Hematopoietic multipotent progenitor cell treated with erythropoietin and hydrocortisone succinate and interleukin-3 and kit ligand, for 15 days (in vitro differentiated cells): Measurements from ENCODE around the gene GNAI2.
"Not testable (repeated sequence)": the region's sequence is repeated elsewhere in the genome, so short reads cannot be mapped to it uniquely, and the experiment has no call there.

Experiments
- DNase-seq: peaks from one replicate; pipeline ENCODE4 v3.0.0-alpha.2; 2015; ENCODE audit warnings: low spot score

Gene GNAI2

DNA sequence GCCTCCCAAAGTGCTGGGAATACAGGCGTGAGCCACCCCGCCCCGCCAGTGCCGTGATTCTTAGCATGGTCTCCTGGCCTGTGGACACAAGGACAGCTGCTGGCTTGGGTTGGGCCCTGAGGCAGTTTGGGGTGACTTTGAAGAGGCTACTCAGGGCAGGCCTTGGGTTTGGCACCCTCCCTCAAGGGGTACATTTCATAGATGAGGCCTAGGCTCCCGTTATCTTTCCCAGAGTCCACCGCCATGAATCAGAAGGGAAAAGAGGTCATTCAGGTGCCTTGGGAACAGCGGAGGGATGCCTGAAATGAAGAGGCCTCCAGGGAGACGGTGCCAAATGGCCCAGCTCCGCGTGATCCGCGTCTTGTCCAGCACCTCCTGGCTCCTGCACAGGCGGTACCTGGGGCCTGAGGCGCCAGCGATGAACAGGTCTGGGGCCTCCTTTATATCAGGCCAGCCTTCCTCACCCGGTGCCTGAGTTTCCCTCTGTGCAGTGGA, 9.3 kb downstream of the GNAI2 start:
- DNase-seq = no peak

DNA sequence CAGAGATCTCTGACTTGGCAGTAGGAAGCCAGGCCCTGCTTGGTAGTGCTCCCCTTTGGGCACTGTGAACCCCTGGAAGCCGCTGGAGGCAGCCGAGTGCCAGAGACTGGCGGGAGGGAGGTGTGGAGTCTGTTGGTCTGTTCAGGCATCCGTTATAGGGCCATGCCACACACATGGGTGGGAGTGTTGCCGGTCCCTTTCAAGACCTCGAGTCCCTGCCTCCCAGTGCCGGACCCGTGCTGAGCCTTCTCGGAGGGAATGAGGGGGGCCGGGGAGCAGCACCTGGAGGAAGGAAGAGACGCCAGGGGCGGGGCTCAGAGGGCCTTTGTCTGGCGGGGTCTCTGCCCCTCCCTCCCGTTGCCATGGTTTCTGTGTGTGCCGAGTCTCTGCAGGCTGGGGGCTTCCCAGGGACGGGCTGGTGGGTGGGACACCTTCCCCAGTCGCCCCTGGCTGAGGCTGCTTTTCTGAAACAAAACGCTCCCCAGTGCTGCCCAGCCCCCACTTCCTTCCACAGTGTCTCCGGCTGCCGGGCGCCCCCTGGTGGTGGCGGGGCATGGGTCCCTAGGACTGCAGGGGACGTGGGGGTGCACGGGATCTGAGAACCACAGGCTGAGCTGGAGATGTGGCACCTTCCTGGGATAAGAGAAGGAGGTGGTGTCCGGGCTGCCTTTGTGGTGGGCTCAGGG, 10.0 kb downstream of the GNAI2 start:
- peak; percentile 89 for DNase-seq

DNA sequence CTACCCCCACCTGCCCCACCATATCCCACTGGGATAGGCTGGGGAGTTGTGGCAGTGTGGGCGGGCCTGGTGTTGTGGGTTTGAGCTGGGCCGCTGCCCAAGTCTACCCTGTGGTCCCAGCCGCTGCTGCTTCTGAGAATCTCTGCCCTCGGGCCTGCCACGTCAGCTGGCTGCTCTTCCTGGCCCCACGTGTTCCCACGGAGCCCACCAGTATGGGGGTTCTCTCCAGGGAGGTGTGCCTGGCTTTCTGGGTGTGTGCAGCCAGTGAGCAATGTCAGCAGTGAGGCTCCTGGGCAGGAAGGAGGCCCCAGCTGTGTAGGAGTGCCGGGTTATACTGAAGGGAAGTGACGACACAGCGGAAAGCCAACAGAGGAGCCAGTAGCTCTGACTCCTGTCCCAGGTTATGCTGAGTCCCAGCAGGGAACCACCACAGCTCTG, 10.5 kb downstream of the GNAI2 start:
- DNase-seq = no peak

DNA sequence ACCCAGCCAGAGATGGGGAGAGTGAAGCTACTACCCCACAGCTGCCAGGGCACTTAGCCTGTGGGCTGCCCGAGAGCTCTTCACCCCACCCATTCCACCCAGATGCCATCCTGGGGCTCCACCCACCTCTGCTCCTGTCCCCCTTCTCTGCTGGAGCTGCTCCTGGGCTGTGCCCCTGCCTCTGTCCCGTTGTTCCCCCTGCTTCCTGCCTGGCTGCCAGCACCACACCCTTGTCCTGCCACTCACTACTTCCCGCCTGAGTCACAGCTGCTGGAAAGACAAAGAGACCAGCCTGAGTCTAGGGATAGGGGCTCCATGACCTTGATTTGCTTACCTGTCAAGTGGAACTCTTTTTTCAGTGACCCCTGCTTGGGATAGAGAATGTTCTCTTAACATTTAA, 12.4 kb downstream of the GNAI2 start:
- no peak for DNase-seq

DNA sequence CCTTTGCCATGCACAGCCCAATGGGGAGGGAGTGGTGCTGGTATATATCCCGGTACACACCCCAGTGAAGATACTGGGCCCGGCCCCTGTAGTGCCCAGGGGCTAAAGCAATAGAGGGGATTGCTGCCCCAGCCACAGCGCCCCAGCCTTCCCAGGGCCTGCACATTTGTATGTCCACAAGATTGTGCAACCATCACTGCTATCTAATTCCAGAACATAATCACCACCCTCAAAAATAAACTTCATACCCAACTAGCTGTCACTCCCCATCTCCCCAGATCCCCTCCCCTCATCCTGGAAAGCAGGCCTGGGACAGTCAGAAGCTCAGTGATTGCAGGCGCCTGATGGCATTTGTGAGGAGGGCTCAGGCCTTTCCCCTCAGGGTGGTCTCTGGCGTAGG, 13.5 kb downstream of the GNAI2 start:
- DNase-seq = no peak

DNA sequence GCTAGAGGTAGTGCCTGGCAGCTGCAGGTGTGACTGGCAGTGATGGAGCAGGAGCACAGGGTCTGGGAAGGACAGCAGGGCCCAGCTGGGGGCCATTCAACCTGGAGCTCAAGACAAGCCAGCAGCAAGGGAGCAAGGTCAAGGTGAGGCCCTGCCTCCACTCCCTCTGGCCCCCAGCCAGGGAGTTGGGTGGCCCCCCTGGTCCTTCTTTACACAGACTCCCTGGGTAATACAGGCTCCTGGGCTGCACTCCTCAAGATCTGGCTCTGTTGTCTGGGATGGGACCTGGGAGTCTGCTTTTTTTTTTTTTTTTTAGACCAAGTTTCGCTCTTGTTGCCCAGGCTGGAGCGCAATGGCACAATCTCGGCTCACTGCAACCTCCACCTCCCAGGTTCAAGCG, 14.5 kb downstream of the GNAI2 start:
- no peak for DNase-seq

DNA sequence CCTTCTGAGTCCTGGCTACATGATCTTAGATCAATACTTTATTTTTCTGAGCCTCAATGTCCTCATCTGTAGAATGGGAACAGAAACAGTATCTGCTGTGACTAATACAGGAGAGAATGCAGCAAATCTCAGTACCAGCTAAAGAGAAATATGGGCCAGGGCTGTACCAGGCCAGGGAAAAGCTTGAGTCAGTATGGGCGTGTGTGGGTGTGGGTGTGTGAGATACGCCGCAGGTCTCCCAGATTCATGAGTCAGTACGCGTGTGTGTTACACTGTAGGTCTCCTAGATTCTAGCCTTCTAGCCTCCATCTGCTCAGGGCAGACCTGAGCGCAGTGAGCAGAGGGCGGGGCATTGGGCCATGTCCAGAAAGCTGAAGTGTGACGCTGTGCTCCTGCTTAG, 15.2 kb downstream of the GNAI2 start:
- peak; percentile 78 for DNase-seq

DNA sequence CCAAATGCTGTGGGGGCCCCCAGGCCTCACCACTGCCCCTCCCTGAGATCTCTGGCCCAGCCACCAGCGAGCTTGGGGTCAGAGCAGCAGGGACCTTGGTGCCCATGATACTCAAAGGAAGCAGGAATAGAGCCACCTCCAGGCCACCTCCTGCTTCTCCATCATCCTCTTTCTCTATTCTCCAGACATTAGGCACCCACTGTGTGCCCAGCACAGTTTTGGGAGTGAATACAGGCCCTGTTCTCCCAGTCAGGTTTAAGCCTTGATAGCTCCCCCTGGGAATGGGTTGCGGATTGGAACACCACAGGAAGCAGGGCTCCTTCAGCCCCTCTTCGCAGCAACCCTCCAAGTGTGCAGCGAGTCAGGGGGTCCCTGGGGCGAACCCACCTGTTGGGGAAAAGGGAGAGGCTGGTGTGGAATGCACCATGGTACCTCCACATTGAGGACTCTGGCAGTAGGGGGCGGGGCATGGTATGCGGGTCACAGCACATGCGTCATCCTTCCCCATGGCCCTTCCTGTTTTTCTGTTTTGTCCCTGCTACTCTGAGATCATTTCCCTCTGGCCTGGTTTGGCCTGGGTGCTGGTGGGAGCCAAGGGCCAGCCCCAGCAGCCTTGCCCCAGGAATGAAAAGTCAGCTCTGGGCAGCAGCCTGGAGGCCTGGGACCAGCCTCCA, 18.7 kb downstream of the GNAI2 start:
- no peak for DNase-seq

DNA sequence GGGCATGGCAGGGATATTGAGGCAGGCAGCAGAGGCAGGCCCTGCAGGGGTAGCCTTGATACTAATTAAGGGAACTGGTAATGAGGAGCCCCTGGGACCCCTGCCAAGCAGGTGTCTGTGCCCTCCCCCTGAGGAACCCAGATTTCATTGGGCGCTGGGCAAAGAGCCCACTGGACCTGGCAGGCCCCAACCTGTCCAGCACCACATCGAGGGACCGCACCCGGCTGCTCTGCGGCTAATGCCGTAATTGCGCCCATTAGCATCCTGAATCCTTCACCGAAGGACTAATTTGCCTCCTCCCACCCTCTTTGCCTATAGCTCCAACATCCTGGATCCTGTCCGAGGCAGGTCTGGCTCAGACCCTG, 19.2 kb downstream of the GNAI2 start:
- DNase-seq = no peak

DNA sequence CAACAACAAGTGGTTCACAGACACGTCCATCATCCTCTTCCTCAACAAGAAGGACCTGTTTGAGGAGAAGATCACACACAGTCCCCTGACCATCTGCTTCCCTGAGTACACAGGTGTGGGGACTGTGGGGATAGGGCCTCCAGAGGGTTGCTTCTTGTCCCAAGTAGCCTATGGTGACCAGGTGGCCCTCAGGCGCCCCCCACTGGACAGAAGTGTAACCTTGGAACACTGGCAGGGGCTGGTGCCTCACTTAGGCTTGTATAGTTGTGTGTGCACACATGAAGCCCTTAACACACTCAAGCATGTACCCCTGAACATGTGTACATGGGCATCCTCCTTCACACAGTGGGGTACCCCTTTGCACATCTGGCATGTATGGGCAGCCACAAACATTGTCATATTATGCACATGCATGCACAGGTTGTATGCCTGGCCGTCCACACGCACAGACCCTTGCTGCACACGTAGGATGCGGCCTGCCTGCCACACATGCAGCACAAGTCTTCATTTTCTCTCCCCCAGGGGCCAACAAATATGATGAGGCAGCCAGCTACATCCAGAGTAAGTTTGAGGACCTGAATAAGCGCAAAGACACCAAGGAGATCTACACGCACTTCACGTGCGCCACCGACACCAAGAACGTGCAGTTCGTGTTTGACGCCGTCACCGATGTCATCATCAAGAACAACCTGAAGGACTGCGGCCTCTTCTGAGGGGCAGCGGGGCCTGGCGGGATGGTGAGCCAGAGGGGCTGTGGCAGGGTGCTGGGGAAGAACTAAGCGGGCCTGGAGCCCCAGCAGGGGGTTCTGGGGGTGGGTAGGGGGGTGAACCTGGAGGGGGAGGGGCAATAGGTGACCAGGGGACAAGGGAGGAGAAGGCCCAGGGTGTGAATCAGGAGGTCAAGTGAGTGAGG, 21.2 kb downstream of the GNAI2 start:
- peak; percentile 42 for DNase-seq

DNA sequence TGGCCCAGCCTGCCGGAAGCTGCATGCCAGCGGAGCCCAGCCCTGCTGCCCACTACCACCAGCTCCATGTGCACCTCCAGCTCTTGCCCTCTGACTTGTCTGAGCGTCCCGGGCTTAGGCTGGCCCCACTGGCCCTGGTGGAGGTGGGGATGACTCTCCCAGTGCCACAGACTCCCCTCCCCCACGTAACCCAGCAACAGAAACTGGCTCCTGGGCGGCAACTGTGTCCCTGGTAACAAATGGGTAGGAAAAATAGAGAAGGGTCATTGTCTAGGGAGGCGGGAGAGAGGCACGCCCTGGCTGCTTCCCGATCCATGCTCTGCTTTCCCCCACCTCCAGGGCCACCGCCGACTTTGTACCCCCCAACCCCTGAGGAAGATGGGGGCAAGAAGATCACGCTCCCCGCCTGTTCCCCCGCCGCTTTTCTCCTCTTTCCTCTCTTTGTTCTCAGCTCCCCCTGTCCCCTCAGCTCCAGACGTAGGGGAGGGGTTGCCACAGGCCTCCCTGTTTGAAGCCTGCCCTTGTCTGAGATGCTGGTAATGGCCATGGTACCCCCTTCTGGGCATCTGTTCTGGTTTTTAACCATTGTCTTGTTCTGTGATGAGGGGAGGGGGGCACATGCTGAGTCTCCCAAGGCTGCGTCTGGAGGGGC, 22.2 kb downstream of the GNAI2 start:
- DNase-seq = no peak

DNA sequence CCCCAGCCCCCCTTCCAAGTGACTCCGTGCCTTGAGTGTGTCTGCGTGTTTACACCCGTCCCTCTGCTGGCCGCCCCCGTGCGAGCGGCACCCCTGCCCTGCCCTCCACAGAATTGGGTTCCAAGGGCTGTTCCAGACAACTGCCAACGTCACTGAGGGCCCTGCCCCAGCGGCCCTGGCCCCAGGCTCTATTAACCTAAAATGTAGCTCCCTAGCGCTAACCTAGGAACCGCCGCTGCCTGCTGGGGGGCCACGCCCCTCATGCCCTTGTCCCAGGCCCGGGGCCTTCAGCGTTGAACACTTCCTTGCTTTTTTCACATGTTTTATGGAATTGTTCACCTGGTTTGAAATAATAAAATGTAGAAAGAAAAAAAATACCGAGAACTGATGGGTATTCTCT, 23.0 kb downstream of the GNAI2 start:
- DNase-seq = no peak

DNA sequence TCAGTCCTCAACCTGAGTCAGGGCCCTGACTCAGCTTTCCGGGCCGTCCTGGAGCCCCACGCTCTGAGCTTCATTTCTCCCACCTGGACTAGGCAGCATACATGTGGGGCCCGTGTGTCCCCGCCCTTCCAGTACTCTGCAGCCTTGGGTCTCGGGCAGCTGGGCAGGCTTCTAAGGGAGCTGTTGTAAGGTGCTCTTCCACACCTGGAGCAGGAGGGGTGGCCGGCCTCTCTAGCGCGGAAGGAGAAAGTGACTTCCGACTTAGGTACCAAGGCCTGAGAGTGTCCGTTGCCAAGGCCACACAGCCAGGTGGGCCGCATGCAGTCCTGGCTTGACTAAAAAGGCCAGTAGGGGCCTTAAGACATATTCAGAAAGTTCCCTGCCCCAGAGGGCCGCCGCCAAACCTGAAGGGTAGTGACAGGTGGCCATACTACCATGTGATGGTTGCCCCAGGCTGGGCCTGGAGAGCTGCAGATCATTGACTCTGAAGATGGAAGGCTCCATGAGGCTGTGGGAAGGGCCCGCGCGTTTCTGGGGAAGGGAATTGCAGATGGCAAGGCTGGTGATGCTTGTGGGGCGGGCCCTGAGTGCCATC, 23.5 kb downstream of the GNAI2 start:
- DNase-seq = no peak

DNA sequence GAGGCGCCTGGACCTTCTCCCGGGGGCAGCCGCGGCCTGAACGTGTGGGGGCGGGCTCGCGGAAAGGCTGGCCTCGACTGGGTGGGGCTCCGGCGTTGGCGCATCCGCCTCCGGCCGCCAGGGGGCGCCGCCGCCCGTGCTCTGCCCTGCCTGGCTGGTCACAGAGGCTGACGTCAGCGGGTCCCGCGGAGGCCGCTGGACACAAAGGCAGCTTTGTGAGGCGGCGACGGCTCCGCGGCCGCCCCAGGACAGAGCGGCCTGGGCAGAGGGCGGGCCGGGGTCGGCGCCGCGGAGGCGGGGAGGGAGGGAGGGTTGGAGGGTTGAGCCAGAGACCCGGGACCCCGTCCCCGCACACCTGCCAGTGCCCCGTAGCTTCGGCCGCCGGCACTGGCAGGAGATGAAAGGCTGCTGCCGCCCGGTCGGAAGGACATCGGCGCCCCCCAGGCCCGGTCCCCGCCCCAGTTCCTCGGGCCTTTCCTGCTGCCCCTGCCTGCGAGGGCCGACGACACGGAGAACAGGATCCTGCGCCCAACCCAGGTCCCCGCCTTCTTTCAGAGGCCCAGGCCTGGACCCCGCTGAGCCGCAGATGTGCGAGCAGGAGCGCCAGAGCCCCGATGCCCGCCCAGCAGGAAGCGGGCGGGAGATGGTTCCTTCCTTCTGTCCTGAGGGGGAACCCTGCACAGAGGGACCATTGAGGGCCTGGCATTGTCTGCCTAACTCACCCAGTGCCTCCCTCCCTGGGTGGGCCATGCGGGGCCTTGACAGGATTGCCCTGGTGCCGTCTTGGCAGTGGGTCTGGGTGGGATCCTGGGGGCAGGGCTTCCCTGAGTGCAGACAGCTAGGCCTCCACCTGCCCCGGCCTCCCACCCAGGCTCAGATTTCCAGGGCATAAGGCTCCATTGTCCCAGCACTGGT, 24.3 kb downstream of the GNAI2 start:
- DNase-seq = peak; percentile 83

DNA sequence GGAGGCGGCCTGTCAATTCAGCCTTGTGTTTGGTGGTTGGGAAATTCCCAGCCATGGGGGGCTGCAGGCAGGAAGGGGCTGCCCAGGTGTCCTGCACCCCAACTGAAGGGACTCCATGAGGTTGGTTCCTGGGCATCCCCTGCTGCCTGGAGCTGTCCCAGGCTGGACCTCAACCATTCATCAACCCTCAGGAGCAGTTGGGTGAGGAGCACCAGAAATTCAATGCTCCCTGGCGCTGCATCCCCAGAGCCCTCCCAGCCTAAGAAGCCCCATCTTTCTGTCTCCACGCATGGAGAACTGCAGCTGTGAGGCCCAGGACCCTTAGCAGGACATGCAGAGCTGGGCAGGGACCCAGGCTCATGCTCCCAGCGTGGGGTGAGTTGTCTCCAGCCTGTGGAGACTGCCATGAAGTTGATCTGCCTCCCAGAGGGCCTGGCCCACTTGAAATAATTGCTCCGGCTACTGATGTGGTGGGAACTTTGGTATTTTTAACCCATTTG, 25.0 kb downstream of the GNAI2 start:
- DNase-seq = no peak

DNA sequence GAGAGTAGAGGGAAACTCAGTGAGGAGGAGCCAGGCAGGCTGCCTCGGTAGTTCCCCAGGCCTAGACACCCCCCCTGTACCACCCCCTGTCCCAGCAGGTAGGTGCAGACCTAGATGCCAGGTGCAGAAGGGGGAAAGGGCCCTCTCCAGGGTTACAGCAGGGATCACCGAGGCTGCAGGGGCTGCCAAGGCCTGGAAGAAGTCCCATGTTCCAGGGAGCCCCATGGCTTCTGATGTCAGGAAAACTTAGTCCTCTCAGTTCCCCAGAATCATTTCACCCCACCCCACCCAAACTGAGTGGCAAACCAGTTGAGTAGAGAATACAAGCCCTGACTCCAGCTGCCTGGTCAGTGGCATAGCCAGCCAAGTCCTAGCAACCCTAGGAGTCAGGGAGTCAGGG, 25.5 kb downstream of the GNAI2 start:
- DNase-seq = no peak

DNA sequence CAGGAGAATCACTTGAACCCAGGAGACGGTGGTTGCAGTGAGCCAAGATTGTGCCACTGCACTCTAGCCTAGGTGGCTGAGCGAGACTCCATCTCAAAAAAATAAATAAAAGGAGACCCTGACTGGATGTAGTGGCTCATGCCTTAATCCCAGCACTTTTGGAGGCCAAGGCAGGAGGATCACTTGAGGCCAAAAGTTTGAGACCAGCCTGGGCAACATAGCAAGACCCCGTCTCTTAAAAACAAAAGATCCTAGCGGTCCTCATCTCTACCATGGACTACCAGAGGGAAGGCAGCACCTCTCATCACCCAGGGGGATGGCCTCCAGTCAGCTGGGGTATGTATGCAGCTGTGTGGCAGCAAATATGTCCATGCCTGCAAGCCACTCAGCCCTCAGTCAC, 26.2 kb downstream of the GNAI2 start:
- DNase-seq = not testable (repeated sequence)

DNA sequence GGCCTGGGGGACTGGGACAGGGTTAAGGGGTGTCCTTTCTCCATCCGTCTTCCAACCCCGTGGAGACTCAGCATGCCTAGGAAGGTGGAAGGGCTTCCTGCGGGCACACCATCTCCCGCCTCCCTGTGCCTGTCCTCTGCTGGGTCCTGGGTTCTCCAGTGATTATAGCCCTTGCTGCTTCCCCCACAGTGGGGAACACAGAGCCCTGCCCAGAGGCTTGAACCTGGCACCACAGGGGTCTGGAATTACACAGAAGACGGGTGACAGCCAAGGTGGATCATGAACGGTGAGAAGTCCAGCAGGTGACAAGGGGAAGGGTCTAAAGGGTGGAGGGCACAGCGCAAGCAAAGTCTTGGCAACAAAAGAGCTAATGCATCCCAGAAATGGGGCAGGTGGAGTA, 26.8 kb downstream of the GNAI2 start:
- no peak for DNase-seq

DNA sequence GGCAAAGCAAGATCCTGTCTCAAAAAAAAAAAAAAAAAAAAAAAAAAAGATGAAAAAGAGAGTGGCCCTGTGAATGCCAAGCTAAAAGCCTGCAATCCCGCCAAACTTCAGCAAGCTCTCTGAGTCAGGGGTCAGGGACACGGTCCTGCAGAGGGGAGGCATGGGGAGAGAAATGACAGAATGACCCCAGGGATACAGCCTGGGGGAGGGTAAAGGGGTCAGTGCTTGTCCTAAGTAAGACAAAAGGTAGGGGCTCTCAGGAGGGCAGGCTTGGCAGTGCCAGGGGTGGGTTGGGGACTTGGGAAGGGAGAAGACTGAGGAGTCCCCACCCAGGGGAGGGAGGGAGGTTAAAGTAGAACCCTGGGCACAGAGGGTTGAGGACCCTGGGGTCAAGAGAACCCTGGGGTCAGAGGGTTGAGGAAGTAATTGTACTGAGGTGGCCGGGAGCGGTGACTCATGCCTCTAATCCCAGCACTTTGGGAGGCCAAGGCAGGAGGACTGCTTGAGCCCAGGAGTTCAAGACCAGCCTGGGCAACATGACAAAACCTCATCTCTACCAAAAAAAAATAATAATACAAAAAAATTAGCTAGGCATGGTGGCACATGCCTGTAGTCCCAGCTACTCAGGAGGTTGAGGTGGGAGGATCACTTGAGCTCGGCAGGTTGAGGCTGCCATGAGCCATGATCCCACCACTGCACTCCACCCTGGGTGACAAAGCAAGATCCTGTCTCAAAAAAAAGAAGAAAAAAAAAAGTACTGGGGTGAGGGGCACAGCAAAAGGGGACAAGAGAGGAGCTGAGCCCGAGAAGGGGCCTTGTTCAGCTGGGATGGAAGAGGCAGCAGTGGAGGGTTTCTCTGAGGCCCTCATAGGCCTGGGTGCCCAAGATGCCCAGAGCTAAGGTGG, 27.7 kb downstream of the GNAI2 start:
- DNase-seq = no peak
